Measurements from ENCODE around the gene PRPF38B.

GRCh38 chr1:108645564-108646184, 46.4 kb upstream of the PRPF38B start:
- TF ChIP-seq CTCF (conservative IDR thresholded peaks at IDR 0.05 in 1 of 2, IDR thresholded peaks at IDR 0.05 in 1 of 2; ENCODE audit: extremely low read depth in 1 of 2, insufficient read depth in 1 of 2, low read depth in 1 of 2, low read length in 2 of 2) (no peak), EZH2 (IDR thresholded peaks at IDR 0.05; ENCODE audit: borderline replicate concordance, low read length) (no peak)
